CD4-positive, alpha-beta T cell treated with Interleukin-4 for 1 hour (primary cell): ENCODE results near the gene CTDNEP1.

Source experiments
- DNase-seq, 2 donors: peaks; one replicate each; pipeline ENCODE4 v3.0.0-alpha.2; 2020 to 2022

Gene CTDNEP1

DNA sequence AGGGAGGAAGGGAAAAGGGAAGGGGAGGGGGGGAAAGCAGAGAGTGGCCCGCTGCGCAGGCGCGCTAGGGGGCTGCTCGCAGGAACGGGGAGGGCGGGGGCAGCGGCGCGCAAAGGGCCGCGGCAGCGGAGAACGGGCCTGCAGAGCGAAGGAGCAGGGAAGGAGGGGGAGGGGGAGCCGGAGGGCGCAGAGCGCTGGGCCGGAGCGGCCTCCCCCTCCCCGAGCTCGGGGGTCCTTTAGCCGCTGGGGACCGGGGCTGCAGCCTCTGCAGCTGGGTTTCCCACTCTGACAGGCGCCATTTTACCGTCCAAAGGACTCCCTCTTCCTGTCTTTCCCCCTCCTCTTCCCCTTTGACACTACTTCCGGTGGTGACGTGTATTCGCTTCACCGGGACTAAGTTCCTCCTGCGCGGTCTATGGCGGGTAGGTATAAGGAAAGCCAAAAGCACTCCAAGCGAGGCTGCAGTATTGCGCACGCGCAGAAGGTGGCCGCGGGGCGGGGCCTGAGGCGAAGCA, at the start of gene CTDNEP1:
Gene CTDNEP1, minus strand, starts transcription at position 74 of the 515 bp plus-strand sequence. CDS start 438 bp downstream, outside the sequence.
- peak; percentile 99 to 100 for DNase-seq

DNA sequence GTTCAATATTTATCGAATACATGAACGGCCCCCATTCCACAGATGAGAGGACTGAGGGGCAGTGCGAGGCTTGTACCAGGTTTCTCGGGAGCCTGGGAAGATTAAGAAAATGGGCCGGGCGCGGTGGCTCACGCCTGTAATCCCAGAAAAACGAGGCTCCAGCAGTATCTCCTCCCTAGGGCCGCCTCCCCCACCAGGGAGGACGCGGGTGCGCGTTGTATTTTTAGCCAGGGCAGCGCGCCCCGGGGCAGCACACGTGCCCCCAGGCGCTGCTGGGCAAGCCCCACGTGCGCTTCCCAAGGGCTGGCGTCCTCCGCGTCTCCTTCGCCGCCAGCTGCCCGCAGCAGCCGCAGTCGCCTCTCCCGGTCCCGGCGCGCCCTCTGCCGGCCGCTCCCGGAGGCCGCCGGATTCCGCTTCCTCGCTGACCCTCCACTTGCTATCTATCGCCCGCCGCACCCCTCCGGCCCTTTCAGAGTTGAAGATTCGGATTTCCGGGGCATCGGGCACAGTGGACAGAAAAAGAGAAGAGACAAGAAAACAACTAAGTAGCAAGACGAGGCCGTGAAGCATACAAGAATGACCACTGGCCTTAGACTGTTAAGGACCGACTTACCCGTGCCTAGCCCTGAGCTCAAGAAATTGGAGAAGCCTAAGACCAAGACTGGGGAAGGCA, 44.8 kb upstream of the CTDNEP1 start:
- peak; percentile 70 to 71 for DNase-seq

DNA sequence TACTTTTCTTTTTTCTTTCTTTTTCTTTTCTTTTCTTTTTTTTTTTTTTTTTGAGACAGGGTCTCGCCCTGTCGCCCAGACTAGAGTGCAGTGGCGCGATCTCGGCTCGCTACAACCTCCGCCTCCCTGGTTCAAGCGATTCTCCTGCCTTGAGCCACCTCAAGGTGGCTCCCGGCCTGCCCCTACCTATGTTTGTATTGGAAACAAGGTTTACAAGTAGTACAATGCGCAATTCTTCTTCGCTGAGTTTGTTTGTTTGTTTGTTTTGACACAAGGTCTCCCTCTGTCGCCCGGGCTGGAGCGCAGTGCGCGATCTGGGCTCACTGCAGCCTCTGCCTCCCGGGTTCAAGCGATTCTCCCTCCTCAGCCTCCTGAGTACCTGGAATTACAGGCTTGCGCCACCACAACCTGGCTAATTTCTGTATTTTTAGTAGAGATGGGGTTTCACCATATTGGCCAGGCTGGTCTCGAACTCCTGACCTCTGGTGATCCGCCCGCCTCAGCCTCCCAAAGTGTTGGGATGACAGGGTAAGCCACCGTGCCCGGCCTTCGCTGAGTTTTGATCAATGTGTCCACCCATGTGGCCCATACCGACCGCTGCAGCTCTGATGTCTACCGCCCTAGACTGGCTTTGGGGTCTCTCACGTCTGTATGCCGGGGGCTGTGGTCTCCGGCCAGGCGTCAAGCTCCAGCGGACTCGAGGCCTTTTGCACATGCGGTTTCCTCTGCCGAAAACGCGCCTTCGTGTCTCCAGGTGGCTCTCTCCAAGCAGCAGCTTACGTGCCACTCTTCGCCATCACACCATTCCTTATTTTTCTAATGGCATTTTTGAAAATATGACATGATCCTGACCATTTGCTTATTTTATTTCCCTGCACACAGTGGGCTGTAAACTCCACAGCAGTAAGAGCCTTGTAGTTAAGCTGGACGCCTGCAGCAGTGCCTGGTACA, 44.0 kb upstream of the CTDNEP1 start:
- DNase-seq, result no peak

DNA sequence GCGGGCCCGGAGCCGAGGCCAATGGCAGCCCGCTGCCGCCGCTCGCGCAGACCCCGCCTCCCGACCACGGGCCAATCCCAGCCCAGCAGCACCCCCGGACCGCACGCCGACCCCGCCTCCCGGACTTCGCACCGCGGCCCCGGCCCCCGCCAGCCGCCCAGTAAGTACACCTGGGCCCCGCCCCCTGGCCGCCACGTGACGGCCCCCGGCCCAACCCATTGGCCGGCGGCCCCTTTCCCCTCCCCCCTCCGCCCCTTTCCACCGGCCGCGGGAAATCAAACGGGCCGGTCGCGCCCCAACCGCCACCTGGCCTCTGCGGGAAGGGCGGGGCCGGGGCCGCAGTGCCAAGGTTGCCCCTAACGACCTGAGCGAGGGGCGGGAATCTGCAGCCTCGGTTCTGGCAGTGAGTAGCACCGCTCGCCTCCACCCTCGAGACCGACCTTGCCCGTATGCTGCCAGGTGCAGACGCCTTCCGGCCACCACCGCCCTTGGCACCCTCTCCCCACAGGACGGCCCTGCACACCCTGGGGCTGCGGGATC, 43.1 kb upstream of the CTDNEP1 start, which contains the start of gene YBX2:
Gene YBX2, minus strand, starts transcription at position 26 of the 540 bp plus-strand sequence. CDS start 139 bp downstream, outside the sequence.
- DNase-seq, result peak; percentile 85

DNA sequence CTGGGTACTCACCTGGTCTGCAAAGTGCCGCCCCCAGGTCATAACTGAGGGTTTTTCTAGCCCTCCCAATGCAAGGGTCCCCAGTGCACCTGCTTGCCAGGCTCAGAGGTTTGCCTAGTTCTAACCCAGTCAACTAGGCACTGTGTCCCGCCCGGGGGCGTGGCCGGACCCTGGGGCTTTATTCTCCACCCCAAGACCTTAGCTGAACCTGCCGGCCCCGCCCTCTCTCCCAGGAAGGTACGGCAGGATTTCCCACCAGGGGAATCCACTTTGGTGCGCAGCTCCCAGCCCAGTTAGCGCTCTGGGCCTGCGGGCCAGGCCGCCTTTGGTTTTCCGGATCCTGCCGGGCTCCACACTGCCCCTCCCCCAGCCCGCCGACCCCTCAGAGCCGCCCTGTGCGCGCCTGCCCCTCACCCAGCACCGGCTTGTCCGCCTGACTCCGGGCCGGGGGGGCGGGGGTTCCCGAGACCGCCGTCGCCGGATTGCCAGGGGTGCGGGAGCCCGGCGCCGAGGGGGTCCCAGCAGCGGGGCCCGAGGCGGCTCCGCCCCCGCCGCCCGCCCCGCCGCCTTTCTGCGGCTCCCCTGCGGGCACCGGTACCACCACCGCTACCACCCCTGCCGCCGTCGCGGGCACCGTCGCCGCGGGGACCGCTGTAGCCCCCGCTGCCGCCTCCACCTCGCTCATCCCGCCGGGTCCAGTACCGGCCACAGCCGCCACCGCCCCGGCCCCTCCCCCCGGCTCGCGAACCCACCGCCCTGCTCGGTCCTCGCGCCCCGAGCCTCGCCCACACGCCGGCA, 42.5 kb upstream of the CTDNEP1 start:
- DNase-seq, result no peak

DNA sequence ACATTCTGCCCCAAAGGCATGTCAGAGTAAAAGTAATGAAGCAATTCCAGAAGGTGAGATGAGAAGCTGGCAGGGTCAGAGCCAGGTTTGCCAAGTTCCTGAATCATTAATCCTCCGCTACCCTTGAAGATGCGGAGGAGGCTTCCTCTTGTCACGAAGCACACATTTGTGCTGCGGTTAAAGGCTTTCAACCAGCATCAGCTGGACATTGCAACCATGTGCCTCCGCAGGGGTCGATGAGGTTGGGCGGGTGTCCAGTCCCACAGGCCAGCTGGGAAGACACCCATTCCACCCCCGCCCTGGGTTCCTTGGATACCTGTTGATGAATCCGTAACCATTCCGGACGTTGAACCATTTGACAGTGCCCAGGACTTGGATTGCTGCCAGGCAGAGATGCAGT, 41.6 kb upstream of the CTDNEP1 start:
- DNase-seq, result no peak

DNA sequence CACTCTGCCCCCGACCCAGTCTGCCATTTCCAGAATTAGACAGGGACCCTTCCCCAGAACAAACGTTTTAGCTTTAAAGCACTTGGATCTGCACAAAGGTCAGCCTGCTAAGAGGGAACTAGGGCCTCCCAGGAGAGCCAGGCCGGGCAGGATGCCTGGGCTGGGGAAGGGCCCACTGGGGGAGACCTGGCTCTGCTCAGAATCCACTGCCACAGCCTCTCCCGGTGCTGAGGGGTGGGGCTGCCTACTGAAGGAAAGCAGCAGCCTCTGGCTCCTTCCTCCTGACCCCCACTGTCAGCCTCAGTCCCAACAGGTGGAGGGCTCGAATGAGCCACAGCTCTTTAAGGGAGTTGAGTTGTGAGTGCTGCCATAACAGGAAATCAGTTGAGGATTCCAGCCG, 41.2 kb upstream of the CTDNEP1 start:
- no peak for DNase-seq

DNA sequence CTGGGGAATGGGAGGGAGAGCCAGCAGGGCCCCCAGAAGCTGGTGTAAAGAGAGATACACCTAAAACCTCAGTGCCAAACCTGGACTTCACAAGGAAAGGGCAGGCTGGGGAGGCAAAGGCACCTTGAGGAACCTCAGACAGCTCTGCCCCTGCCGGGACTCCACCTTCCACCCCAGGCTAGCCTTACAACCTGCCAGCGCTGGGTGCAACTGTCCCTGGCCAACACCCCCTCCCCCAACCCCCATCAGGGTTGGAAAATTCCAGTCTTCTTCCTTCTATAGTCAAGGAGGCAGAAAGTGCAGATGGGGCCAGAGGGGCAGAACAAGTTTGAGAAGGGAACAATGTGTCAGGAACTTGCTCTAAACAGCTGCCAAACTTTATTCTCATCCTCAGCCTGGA, 40.7 kb upstream of the CTDNEP1 start:
- DNase-seq, result no peak

DNA sequence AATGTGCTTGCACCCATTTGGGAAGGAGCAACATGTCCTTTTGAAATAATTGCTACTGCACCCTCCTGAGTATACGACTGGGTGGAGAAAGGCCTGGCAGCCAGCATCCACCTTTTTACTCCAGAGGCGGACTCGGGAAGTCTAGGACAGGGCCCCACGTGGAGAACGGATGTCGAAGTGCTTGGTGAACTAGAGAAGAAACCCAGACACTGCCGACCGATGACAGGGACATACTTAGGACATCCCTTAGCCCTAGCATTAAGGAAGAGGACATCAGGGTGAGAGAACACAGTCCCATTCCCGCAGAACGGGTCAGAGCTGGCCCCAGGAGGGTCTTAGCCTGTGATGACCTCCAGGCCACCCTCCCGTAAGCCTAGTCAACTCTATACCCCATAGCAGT, 39.2 kb upstream of the CTDNEP1 start:
- DNase-seq, result no peak

DNA sequence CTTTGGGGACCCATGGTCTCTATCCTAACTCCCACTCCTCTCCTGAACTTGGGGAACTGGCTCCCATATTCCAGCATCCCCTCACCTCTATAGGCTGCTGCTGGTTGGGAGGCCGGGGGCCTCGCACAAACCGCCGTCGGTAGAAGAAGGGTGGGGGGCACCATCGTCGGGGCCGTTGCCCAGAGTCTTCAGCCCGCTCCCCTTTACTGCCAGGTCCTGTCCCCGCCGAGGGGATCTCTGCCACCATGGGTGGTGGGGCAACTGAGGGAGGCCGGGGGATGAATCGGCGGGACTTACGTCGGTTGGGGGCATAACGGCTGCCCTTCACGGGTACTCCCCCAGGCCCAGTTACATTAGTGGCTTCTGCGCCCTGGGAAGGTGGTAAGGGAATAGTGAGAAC, 38.6 kb upstream of the CTDNEP1 start:
- DNase-seq, result no peak

DNA sequence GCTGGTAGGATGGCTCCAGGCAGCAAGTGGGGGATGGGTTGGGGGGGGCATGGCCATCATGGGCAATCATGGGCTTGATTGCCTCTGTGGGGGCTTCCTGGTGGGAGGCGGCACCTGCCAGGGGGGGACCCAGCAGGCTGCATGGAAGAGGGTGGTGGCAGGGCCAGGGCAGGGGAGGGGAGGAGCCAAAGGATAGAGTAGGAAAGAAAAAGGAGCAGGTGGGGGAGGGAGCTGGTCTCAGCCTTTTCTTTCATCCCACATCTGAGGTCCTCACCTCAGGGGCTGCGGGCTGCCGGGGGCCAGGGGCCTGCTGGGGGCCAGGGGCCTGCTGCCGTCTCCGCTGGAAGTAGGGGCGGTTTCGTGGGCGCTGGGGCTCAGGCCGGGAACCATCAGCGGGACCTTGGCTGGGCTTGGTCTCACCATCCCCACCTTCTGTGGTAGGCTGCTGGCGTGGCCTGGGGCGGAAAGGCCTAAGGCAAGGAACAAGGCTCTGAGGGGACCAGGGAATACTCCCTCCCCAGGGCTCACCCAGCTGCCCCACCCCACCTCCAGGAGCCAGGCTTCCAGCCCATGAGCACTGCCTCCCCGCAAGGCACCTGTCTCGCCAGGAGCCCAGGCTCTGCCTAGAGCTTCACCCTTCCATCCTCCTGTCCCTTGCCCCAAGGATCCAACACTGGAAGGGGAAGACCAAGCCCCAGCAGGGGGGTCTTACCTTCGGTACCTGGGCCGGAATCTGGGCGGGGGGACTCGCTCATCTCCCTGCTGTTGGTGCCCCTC, 37.9 kb upstream of the CTDNEP1 start:
- DNase-seq, result no peak

DNA sequence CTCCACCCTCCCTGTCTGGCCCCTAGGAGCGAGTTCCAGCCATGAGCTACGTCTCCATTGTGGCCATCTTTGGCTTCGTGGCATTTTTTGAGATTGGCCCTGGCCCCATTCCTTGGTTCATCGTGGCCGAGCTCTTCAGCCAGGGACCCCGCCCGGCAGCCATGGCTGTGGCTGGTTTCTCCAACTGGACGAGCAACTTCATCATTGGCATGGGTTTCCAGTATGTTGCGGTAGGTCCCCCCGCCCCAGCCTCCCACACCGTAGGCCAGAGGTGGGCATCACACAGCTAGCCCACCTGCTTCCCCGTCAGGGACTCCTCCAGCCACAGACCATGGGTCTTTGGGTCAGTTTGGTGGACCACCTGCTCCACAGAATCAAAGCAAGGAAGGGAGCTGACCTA, 34.1 kb upstream of the CTDNEP1 start:
- no peak for DNase-seq

DNA sequence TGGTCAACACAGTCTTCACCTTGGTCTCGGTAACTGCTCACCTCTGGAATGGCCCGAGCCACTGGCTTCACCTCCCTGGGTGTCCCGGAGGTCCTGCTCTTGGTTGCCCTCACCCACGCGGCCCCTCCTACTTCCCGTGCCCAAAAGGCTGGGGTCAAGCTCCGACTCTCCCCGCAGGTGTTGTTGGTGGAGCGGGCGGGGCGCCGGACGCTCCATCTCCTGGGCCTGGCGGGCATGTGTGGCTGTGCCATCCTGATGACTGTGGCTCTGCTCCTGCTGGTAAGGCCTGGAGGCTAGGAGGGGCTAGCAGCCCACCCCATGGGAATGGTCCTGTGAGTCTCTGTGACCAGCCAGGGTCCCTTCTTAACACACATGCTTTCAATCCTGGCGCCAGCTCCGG, 33.4 kb upstream of the CTDNEP1 start:
- no peak for DNase-seq

DNA sequence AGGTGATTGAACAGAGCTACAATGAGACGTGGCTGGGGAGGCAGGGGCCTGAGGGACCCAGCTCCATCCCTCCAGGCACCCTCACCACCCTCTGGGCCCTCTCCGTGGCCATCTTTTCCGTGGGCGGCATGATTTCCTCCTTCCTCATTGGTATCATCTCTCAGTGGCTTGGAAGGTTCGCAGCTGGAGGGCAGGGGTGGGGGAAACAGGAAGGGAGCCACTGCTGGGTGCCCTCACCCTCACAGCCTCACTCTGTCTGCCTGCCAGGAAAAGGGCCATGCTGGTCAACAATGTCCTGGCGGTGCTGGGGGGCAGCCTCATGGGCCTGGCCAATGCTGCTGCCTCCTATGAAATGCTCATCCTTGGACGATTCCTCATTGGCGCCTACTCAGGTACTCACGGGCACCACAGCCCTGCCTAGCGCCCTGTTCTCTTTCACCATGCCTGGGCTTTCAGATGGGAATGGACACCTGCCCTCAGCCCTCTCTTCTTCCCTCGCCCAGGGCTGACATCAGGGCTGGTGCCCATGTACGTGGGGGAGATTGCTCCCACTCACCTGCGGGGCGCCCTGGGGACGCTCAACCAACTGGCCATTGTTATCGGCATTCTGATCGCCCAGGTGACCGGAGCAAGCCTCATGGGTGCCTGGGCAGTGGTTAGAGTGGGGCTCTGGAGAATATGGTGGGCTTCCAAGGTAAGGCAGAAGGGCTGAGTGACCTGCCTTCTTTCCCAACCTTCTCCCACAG, 32.1 kb upstream of the CTDNEP1 start:
- no peak for DNase-seq

DNA sequence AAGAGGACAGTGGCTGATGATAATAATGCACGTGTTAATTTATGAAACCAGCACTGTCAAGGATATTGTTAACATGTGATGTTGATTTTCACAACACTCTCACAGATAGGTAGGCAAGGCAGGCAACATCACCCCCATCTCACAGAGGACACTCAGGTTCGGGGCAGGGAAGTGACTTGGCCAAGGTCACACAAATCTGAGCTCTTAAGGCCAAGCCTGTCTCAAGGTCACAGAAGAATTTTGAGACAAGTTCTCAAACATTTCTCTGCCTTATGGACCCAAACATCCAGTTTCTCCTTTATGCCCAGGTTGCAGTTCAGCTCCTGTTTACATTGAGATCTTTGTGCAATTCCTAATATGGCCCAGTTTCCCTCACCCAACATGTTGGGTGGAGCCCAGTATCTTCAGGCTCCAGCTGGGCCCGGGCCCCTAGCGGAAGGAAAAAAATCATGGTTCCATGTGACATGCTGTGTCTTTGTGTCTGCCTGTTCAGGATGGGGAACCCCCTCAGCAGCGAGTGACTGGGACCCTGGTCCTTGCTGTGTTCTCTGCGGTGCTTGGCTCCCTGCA, 31.3 kb upstream of the CTDNEP1 start:
- DNase-seq, result no peak

DNA sequence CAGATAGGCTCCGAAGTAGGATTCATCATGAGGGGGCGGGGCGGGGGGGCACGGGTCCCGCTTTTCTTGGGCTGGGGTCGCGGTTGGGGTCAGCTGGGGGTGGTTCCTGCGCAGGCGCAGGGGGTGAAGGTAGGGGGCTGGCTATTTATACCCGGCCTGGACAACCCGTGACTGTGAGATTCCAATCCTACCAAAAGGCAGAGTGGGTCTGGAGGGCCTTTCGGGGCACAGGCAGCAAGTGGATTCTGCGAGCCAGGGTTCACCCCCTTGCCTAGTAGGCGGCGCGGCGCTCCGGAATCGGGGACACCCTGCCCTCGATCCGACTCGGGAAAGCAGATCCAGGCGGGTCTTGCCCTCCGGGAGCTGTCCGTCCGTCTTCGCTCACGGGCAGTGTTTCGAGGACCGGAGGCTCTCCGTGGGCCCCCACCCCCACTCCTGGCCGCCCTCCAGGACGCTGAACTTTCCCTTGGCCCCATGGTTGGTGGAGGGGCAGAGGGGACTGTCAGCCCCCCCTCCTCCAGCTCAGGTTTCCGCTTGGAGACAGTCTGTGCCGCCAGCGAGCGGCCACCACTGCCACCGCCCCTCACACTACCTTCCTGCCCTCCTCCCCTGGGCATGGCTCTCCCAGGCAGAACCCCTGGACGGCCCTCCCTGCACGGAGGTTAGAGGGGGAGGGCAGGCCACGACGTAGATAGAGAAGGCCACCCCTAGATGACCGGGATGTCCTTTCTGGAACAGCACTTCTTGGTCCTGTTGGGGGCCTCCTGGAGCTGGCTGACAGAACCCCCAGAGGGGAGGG, 30.6 kb upstream of the CTDNEP1 start:
- DNase-seq, result no peak

DNA sequence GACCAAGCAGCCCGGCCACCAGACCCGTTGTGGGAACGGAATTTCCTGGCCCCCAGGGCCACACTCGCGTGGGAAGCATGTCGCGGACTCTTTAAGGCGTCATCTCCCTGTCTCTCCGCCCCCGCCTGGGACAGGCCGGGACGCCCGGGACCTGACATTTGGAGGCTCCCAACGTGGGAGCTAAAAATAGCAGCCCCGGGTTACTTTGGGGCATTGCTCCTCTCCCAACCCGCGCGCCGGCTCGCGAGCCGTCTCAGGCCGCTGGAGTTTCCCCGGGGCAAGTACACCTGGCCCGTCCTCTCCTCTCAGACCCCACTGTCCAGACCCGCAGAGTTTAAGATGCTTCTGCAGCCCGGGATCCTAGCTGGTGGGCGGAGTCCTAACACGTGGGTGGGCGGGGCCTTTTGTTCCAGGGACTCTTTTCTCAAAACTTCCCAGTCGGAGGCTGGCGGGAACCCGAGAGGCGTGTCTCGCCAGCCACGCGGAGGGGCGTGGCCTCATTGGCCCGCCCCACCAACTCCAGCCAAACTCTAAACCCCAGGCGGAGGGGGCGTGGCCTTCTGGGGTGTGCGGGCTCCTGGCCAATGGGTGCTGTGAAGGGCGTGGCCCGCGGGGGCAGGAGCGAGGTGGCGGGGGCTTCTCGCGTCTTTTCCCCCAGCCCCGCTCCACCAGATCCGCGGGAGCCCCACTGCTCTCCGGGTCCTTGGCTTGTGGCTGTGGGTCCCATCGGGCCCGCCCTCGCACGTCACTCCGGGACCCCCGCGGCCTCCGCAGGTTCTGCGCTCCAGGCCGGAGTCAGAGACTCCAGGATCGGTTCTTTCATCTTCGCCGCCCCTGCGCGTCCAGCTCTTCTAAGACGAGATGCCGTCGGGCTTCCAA, 29.8 kb upstream of the CTDNEP1 start, which contains the start of gene SLC2A4:
Gene SLC2A4, plus strand, starts transcription at position 645 of the 879 bp plus-strand sequence. Its CDS starts 217 bp downstream, at position 862.
- peak; percentile 89 to 90 for DNase-seq

DNA sequence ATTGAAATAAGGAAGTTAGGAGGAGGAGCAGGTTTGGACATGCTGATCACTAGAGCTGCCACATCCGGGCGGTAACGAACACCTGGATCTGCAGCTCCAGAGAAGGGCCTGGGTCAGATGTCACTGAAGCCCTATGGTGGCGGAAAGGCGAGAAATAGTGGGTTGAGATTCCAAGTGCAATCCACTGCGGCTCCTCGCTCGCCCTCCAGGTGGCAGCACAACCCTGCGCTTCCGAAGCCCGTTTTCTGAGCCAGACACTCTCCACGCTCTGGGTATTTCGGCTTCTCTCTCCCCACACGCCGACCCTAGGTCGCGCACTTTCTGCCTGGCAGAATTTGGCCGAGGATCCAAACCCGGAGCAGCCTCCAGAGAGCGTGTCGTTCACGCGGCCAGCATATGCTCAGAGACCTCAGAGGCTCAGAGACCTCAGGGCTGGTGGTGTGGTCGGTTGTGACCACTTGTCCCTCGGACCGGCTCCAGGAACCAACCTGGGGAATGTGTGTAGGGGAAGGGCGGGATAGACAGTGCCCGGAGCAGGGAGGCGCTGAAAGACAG, 29.1 kb upstream of the CTDNEP1 start:
- DNase-seq, result peak; percentile 84 to 89
